Right lobe of liver (tissue), 4 donors: ENCODE measurements around the gene FXYD6.

Experiments
- POLR2A ChIP-seq: fragments of 450-650 bp; IDR thresholded peaks from one replicate; pipeline ENCODE4 v1.6.1; 2017; ENCODE audit warnings: antibody characterized with exemption, mild to moderate bottlenecking
- TF ChIP-seq, protein P1 (sequence below), 4 donors: fragments of 200-600 bp in 3 of 4; fragments of 450-650 bp in 1 of 4; IDR thresholded peaks; one replicate each; pipeline versions ENCODE4 v1.5.1 to v1.8.0; 2016 to 2022; ENCODE audit warnings: antibody characterized with exemption in 4 of 4, mild to moderate bottlenecking in 2 of 4
- donor health status: DM: no; HTN: no; CAD: no.
- donor health status: DM: no; HTN: no; CAD: no.
- donor health status: DM: no; HTN: yes; CAD: no.

DNA sequence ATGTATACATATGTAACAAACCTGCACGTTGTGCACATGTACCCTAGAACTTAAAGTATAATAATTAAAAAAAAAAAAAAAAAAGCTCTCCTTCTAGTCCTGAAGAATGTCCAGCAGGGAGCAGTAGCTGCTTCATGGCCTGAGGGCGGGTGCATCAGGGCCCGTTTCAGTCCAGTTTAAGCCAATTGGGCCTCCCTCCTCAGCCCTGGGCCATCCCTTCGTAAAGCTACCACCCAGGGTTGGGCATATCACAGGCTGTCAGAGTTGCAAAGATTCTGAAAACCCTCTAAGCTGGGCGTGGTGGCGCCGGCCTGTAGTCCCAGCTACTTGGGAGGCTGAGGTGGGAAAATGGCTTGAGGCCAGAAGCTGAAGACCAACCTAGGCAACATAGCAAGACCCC is 47.3 kb upstream of the FXYD6 start:
- TF ChIP-seq, protein P1, sequence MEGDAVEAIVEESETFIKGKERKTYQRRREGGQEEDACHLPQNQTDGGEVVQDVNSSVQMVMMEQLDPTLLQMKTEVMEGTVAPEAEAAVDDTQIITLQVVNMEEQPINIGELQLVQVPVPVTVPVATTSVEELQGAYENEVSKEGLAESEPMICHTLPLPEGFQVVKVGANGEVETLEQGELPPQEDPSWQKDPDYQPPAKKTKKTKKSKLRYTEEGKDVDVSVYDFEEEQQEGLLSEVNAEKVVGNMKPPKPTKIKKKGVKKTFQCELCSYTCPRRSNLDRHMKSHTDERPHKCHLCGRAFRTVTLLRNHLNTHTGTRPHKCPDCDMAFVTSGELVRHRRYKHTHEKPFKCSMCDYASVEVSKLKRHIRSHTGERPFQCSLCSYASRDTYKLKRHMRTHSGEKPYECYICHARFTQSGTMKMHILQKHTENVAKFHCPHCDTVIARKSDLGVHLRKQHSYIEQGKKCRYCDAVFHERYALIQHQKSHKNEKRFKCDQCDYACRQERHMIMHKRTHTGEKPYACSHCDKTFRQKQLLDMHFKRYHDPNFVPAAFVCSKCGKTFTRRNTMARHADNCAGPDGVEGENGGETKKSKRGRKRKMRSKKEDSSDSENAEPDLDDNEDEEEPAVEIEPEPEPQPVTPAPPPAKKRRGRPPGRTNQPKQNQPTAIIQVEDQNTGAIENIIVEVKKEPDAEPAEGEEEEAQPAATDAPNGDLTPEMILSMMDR (IDR thresholded peaks at IDR 0.05) = no peak
- no peak for TF ChIP-seq POLR2A
